Neural progenitor cell (in vitro differentiated cells): ENCODE measurements around the gene USP16.

Experiments used
- CTCF ChIP-seq: fragments of 200-600 bp; sonication (generic); IDR thresholded peaks from 2 replicates; pipeline ENCODE4 v1.5.1; 2017; ENCODE audit warnings: antibody characterized with exemption, mild to moderate bottlenecking
- EZH2 ChIP-seq: fragments of 200-600 bp; sonication (generic); IDR thresholded peaks from 2 replicates; pipeline ENCODE4 v1.6.1; 2017; ENCODE audit warnings: antibody characterized with exemption, mild to moderate bottlenecking, moderate library complexity
- EZH2phosphoT487 ChIP-seq: fragments of 200-600 bp; sonication (generic); IDR thresholded peaks from 2 replicates; pipeline ENCODE4 v1.6.1; 2017; ENCODE audit warnings: antibody characterized with exemption

GRCh38 chr21:29075706-29076466 lies 51.4 kb downstream of the USP16 start:
- no peak for TF ChIP-seq CTCF
- TF ChIP-seq EZH2phosphoT487: no peak
- no peak for TF ChIP-seq EZH2
